Activated T-helper 17 cell treated with anti-CD3 and anti-CD28 coated beads, Interleukin-2, amount 50 U/mL, for 72 hours (primary cell): ENCODE results near the gene CNTROB. TPM values are rescaled to one million over a fixed set of nuclear protein-coding genes. Genes with fewer than 3 reads are reported as not detected.

Experiments
- total RNA-seq, 2 donors: library from RNA; stranded (reverse); gene quantifications; one replicate each; pipeline ENCODE4 v1.2.3, GENCODE V29; 2022

CNTROB gene
- total RNA-seq, 2 donors from 2014 or later: 74.0 to 152 TPM

Other genes with a start within 250 kb of the CNTROB start
- 100 to 1,000 TPM in 1 of 2 donors, 10 to 100 TPM in 1; 79.0 to 137 TPM for gene TP53, start 244.7 kb upstream of the CNTROB start, total RNA-seq
- gene WRAP53, start 243.7 kb upstream of the CNTROB start, total RNA-seq: 10 to 100 TPM; 18.0 to 32.9 TPM
- gene EFNB3, start 227.0 kb upstream of the CNTROB start, total RNA-seq: not detected
- gene DNAH2, start 214.5 kb upstream of the CNTROB start, total RNA-seq: under 1 TPM in 1 of 2 donors, not detected in 1; 0.06 TPM
- gene KDM6B, start 98.0 kb upstream of the CNTROB start, total RNA-seq: 10 to 100 TPM; 33.7 to 93.3 TPM
- gene TMEM88, start 77.1 kb upstream of the CNTROB start, total RNA-seq: 1 to 10 TPM; 1.6 to 3.2 TPM
- gene NAA38, start 74.6 kb upstream of the CNTROB start, total RNA-seq: 100 to 1,000 TPM in 1 of 2 donors, 10 to 100 TPM in 1; 61.3 to 111 TPM
- 10 to 100 TPM; 14.8 to 19.4 TPM for gene CYB5D1, start 74.2 kb upstream of the CNTROB start, total RNA-seq
- gene CHD3, start 43.4 kb upstream of the CNTROB start, total RNA-seq: 100 to 1,000 TPM; 154 to 217 TPM
- 10 to 100 TPM in 1 of 2 donors, 1 to 10 TPM in 1; 2.4 to 11.7 TPM for gene RNF227, start 15.9 kb upstream of the CNTROB start, total RNA-seq
- gene KCNAB3, start 2.4 kb upstream of the CNTROB start, total RNA-seq: 10 to 100 TPM in 1 of 2 donors, 1 to 10 TPM in 1; 8.6 to 11.9 TPM
- gene TRAPPC1, start 260 bp upstream of the CNTROB start, total RNA-seq: 100 to 1,000 TPM; 179 to 180 TPM
- under 1 TPM; 0.15 to 0.77 TPM for gene GUCY2D, start 70.4 kb downstream of the CNTROB start, total RNA-seq
- under 1 TPM in 1 of 2 donors, not detected in 1; 0.61 TPM for gene ALOX15B, start 106.9 kb downstream of the CNTROB start, total RNA-seq
- 1 to 10 TPM; 1.1 to 6.2 TPM for gene ALOX12B, start 155.5 kb downstream of the CNTROB start, total RNA-seq
- gene ALOXE3, start 186.3 kb downstream of the CNTROB start, total RNA-seq: 1 to 10 TPM in 1 of 2 donors, under 1 TPM in 1; 0.13 to 1.3 TPM
- gene HES7, start 191.9 kb downstream of the CNTROB start, total RNA-seq: 10 to 100 TPM in 1 of 2 donors, 1 to 10 TPM in 1; 2.9 to 10.0 TPM
- gene PER1, start 220.2 kb downstream of the CNTROB start, total RNA-seq: 100 to 1,000 TPM in 1 of 2 donors, 10 to 100 TPM in 1; 52.0 to 269 TPM
- 10 to 100 TPM; 41.7 to 66.2 TPM for gene VAMP2, start 230.7 kb downstream of the CNTROB start, total RNA-seq
- gene TMEM107, start 244.2 kb downstream of the CNTROB start, total RNA-seq: 10 to 100 TPM; 43.3 to 45.3 TPM